Measurements from ENCODE around the gene PRPF18. TPM values are rescaled to one million over a fixed set of nuclear protein-coding genes. Genes with fewer than 3 reads are reported as not detected.

PRPF18 gene
- polyA plus RNA-seq, 2 of the 4 experiments (the other 2 are of a cell fraction), result 22.3 to 39.6 TPM

- TF ChIP-seq CHD4 (IDR thresholded peaks at IDR 0.05; ENCODE audit: borderline replicate concordance), result no peak
- peak; percentile 88 for TF ChIP-seq CTCF (IDR thresholded peaks at IDR 0.05)
- TF ChIP-seq JUN (IDR thresholded peaks at IDR 0.05), result no peak
- TF ChIP-seq SMC3 (IDR thresholded peaks at IDR 0.05), result peak; percentile 91
- TF ChIP-seq FOXS1 (CRISPR knock-in tag; IDR thresholded peaks at IDR 0.05), result no peak
- no peak for TF ChIP-seq MAFK (IDR thresholded peaks at IDR 0.05; ENCODE audit: partially characterized antibody)
- no peak for TF ChIP-seq FOSB (CRISPR knock-in tag; IDR thresholded peaks at IDR 0.05)
- TF ChIP-seq TFCP2L1 (CRISPR knock-in tag; IDR thresholded peaks at IDR 0.05), result no peak
- TF ChIP-seq RAD21 (conservative IDR thresholded peaks at IDR 0.05 in 1 of 2, IDR thresholded peaks at IDR 0.05 in 1 of 2), result peak; percentile 88 to 94
- 48% methylated on average over 15 of the region's 19 CpGs for WGBS (ENCODE audit: missing lambda C conversion rate)
- H3K4me3 ChIP-seq, result no peak overlapping the region
- DNase-seq (ENCODE audit: low read depth in 1 of 2, low spot score in 1 of 2), result peak; percentile 27 to 59
- POLR2A ChIA-PET, result no interaction called here
- CTCF ChIA-PET, result interaction anchor here (0.6 to 3.4 kb wide), 29 partner anchors 8 to 136 kb away, joined by 3 to 39 read pairs (median 4); no protein-coding TSS in a partner anchor
- peak; percentile 52 to 74; a peak in 3 of 6 replicates for ATAC-seq
- FAIRE-seq, result peak; percentile 46
- no peaks in the 10 kb centered on the region for H3K4me1 ChIP-seq
- H3K4me2 ChIP-seq, result no peak overlapping the region
- no peaks in the 10 kb centered on the region for H3K9me3 ChIP-seq
- H3K27ac ChIP-seq, result no peak overlapping the region
These were observed 73.3 kb downstream of the PRPF18 start for GRCh38 chr10:13659887-13660550.

DNA sequence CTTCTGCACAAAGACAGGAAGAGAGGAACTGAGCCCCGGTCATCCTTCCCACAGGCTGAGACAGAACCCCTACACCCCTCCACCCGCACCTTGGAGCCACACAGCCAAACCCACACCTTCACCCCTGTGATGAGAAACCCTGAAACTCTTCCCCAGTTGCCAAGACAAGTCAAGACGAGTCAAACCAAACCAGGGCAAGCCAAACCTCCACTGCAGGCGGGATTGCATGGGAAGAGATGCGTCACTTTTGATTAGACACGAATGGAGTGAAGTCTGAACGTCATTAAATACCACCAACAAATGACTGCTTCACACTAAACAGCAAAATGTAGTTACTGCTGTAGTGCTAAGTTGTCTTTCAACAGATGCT is 73.8 kb downstream of the PRPF18 start:
- no peaks in the 10 kb centered on the region for H3K4me1 ChIP-seq
- DNase-seq (ENCODE audit: low read depth in 1 of 2, low spot score in 1 of 2) (no peak), FAIRE-seq (no peak), ATAC-seq (peak in 1 of 2 experiments; percentile 20; a peak in 3 of 6 replicates)
- no peak overlapping the region for H3K27ac ChIP-seq
- H3K9me3 ChIP-seq, result no peaks in the 10 kb centered on the region
- CTCF ChIA-PET, result interaction anchor here (0.8 to 3.4 kb wide), 15 partner anchors 8 to 135 kb away, joined by 3 to 39 read pairs (median 5); no protein-coding TSS in a partner anchor
- no peak for TF ChIP-seq NPAS2 (CRISPR knock-in tag; IDR thresholded peaks at IDR 0.05; ENCODE audit: borderline replicate concordance)
- no peak for TF ChIP-seq RNF2 (IDR thresholded peaks at IDR 0.05; ENCODE audit: borderline replicate concordance, low read depth)
- no peak for TF ChIP-seq CTCF (IDR thresholded peaks at IDR 0.05)
- no peak for TF ChIP-seq SMC3 (IDR thresholded peaks at IDR 0.05)
- POLR2A ChIA-PET, result no interaction called here
- H3K4me3 ChIP-seq, result no peak overlapping the region
- no peak overlapping the region for H3K4me2 ChIP-seq
- 59% methylated on average over 7 of the region's 7 CpGs for WGBS (ENCODE audit: missing lambda C conversion rate)

DNA sequence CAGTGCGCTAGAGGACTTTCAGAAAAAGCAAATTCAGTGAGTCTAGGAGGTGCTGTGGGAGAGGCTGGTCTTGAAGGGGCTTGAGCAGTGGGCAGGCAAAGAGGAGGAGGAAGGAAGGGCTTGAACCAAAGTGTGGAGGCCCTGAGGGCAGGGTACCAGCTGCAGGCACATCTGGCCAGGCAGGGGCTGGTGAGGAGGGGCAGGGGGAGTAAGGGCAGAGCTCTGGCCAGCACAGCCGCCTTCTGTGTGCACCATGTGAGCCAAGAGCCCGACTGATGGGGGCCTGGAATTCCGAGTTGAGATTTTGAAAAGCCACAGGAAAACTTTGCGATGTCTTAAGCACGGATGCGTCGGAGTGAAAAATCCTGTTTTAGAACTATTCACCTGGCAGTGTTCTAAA is 74.5 kb downstream of the PRPF18 start:
- Histone ChIP-seq H3K4me1 (no peaks in the 10 kb centered on the region), H3K4me3 (no peak overlapping the region), H3K27ac (no peak overlapping the region), H3K4me2 (no peak overlapping the region), H3K9me3 (no peaks in the 10 kb centered on the region)
- TF ChIP-seq EHF (CRISPR knock-in tag; IDR thresholded peaks at IDR 0.05) (no peak), ZSCAN20 (CRISPR knock-in tag; IDR thresholded peaks at IDR 0.05) (no peak), BCL3 (IDR thresholded peaks at IDR 0.05) (no peak), POLR2AphosphoS2 (conservative IDR thresholded peaks at IDR 0.05; ENCODE audit: low read length) (no peak), RNF2 (IDR thresholded peaks at IDR 0.05; ENCODE audit: borderline replicate concordance, low read depth) (no peak), ESRRA (IDR thresholded peaks at IDR 0.05; ENCODE audit: borderline replicate concordance, low read length) (no peak), CBX8 (IDR thresholded peaks at IDR 0.05) (no peak), FOSL2 (IDR thresholded peaks at IDR 0.05) (no peak), FOSL2 (CRISPR knock-in tag; IDR thresholded peaks at IDR 0.05) (no peak), ZNF302 (CRISPR knock-in tag; IDR thresholded peaks at IDR 0.05) (no peak), EP300 (IDR thresholded peaks at IDR 0.05) (no peak), SMC3 (IDR thresholded peaks at IDR 0.05) (no peak), TFCP2L1 (CRISPR knock-in tag; IDR thresholded peaks at IDR 0.05) (no peak), CHD4 (IDR thresholded peaks at IDR 0.05; ENCODE audit: borderline replicate concordance) (no peak)
- POLR2A ChIA-PET, result no interaction called here
- 83% methylated on average over 8 of the region's 8 CpGs for WGBS (ENCODE audit: missing lambda C conversion rate)
- CTCF ChIA-PET, result interaction anchor here (0.6 to 3.4 kb wide), 8 partner anchors 9 to 121 kb away, joined by 3 to 39 read pairs (median 4); no protein-coding TSS in a partner anchor
- FAIRE-seq (no peak), DNase-seq (ENCODE audit: low read depth in 1 of 2, low spot score in 1 of 2) (no peak), ATAC-seq (no peak)

All from A549 (cell line).